B cell (primary cell): ENCODE data around the gene PRKCZ. TPM values are rescaled to one million over a fixed set of nuclear protein-coding genes. Genes with fewer than 3 reads are reported as not detected.

Experiments used
- ATAC-seq: fragments of 200-7000 bp; cut with Tn5 transposase; one replicate; pipeline ENCODE4 v1.10.0; 2021; ENCODE audit warnings: low read depth, mild to moderate bottlenecking, moderate number of reproducible peaks, moderate library complexity
- CTCF ChIA-PET: fragments of 350-600 bp; sonication (Branson Sonifier 250); formaldehyde crosslinking; loops from one replicate; lab custom pipeline; 2021; ENCODE audit warnings: antibody characterized with exemption, inconsistent platforms; lab: Charles Lee
- POLR2A ChIA-PET: fragments of 350-600 bp; sonication (Branson Sonifier 250); formaldehyde crosslinking; loops from one replicate; lab custom pipeline; 2021; ENCODE audit warnings: antibody characterized with exemption; lab: Charles Lee
- DNase-seq: peaks from one replicate; pipeline ENCODE4 v3.0.0; 2013
- H2AFZ ChIP-seq: 2 replicates; pipeline ENCODE4 v1.6.1; 2012; ENCODE audit warnings: mild to moderate bottlenecking, low read depth, low read length; ENCODE audit not compliant: insufficient read depth, poor library complexity, severe bottlenecking
- H3K27ac ChIP-seq, 2 donors: 1 replicate in 1 of 2; 2 replicates in 1 of 2; pipeline ENCODE4 v1.5.1; 2012 to 2013; ENCODE audit warnings: low read length in 2 of 2, mild to moderate bottlenecking in 2 of 2, moderate library complexity in 1 of 2
- H3K27me3 ChIP-seq, 4 experiments: fragments of 200-600 bp in 1 of 4; sonication (generic) in 1 of 4; replicated peaks in 1 of 4; 1 replicate in 2 of 4; 2 replicates in 2 of 4; pipeline versions ENCODE4 v1.6.1 to v1.7.0; 2013 to 2016; ENCODE audit warnings: low read length in 3 of 4, mild to moderate bottlenecking in 2 of 4, mixed read lengths in 1 of 4, moderate library complexity in 1 of 4; ENCODE audit not compliant: insufficient read depth in 4 of 4, control insufficient read depth in 3 of 4; ENCODE audit errors: control extremely low read depth in 1 of 4
- H3K36me3 ChIP-seq, 2 experiments: replicated peaks in 1 of 2; 1 replicate in 1 of 2; 2 replicates in 1 of 2; pipeline versions ENCODE4 v1.6.1 to v1.7.1; 2013; ENCODE audit warnings: low read length in 1 of 2; ENCODE audit not compliant: insufficient read depth in 2 of 2, control insufficient read depth in 1 of 2; ENCODE audit errors: control extremely low read depth in 1 of 2, extremely low read depth in 1 of 2
- H3K4me1 ChIP-seq, 2 donors: fragments of 200-600 bp in 1 of 2; sonication (generic) in 1 of 2; 1 replicate in 1 of 2; 2 replicates in 1 of 2; pipeline versions ENCODE4 v1.5.1 to v1.6.1; 2013 to 2017; ENCODE audit warnings: low read length in 2 of 2; ENCODE audit not compliant: control insufficient read depth in 2 of 2, insufficient read depth in 2 of 2
- H3K4me2 ChIP-seq: replicated peaks from 2 replicates; pipeline ENCODE3; 2012; ENCODE audit warnings: mild to moderate bottlenecking, low read depth, low read length; ENCODE audit not compliant: poor library complexity, severe bottlenecking
- H3K4me3 ChIP-seq, 5 experiments: fragments of 200-600 bp in 1 of 5; sonication (generic) in 1 of 5; 1 replicate in 3 of 5; 2 replicates in 2 of 5; pipeline versions ENCODE4 v1.5.1 to v1.7.0; 2011 to 2016; ENCODE audit warnings: low read length in 4 of 5, mild to moderate bottlenecking in 4 of 5, low read depth in 2 of 5, control low read depth in 1 of 5, moderate library complexity in 1 of 5; ENCODE audit not compliant: insufficient read depth in 1 of 5; ENCODE audit errors: control extremely low read depth in 1 of 5, extremely low read depth in 1 of 5
- H3K79me2 ChIP-seq: fragments of 200-600 bp; sonication (generic); one replicate; pipeline ENCODE4 v1.6.0; 2016; ENCODE audit warnings: low read length; ENCODE audit not compliant: control insufficient read depth, insufficient read depth
- H3K9ac ChIP-seq: fragments of 200-600 bp; sonication (generic); 2 replicates; pipeline ENCODE4 v1.6.1; 2017; ENCODE audit warnings: mild to moderate bottlenecking, low read length, moderate library complexity
- H3K9me3 ChIP-seq, 3 donors: one replicate each; pipeline versions ENCODE4 v1.6.1 to v1.7.1; 2013; ENCODE audit warnings: low read length in 2 of 3; ENCODE audit not compliant: control insufficient read depth in 2 of 3, insufficient read depth in 1 of 3; ENCODE audit errors: control extremely low read depth in 1 of 3
- H4K20me1 ChIP-seq: 2 replicates; pipeline ENCODE4 v1.6.0; 2012; ENCODE audit warnings: mild to moderate bottlenecking, low read length; ENCODE audit not compliant: insufficient read depth, control insufficient read depth, poor library complexity, severe bottlenecking
- H3K27ac Mint-ChIP-seq: one replicate; pipeline ENCODE4 v1.8.0; 2021; ENCODE audit warnings: mixed read lengths
- H3K27me3 Mint-ChIP-seq: one replicate; pipeline ENCODE4 v1.8.0; 2021; ENCODE audit warnings: mixed read lengths
- H3K4me1 Mint-ChIP-seq: one replicate; pipeline ENCODE4 v1.8.0; 2021; ENCODE audit warnings: mixed read lengths
- H3K4me3 Mint-ChIP-seq: one replicate; pipeline ENCODE4 v1.8.0; 2021; ENCODE audit warnings: mixed read lengths
- H3K9me3 Mint-ChIP-seq: one replicate; pipeline ENCODE4 v1.8.0; 2022; ENCODE audit warnings: mixed read lengths; ENCODE audit not compliant: insufficient read depth
- CTCF ChIP-seq: fragments of 200-600 bp; IDR thresholded peaks from one replicate; pipeline ENCODE4 v1.8.0; 2022; ENCODE audit warnings: antibody characterized with exemption, mild to moderate bottlenecking
- EZH2 ChIP-seq: IDR thresholded peaks from 2 replicates; pipeline ENCODE4 v1.6.1; 2012; ENCODE audit warnings: borderline replicate concordance, low read depth, mild to moderate bottlenecking, moderate library complexity, low read length; ENCODE audit not compliant: insufficient read depth, poor library complexity, severe bottlenecking
- WGBS: methylation state at CpG from one replicate; pipeline ENCODE4 v1.1.5; 2013; ENCODE audit warnings: missing lambda C conversion rate; ENCODE audit not compliant: insufficient coverage; 5-methylcytosine and 5-hydroxymethylcytosine counted together
- intact Hi-C: fragments of 100-400 bp; cut with micrococcal nuclease; formaldehyde crosslinking; loops from one replicate; pipeline ENCODE4 v1.10.0; 2022
- polyA plus RNA-seq: library from polyadenylated mRNA; depleted of rRNA; stranded (reverse); fragments of >200 nt; gene quantifications from 2 replicates; pipeline ENCODE4 v1.2.3, GENCODE V29; 2012
- total RNA-seq, 2 donors: library from RNA; stranded (reverse); fragments of 120-200 nt in 1 of 2; gene quantifications; 1 replicate in 1 of 2; 2 replicates in 1 of 2; pipeline versions ENCODE4 v1.2.3 to v1.2.4, GENCODE V29; 2013 to 2022

The PRKCZ gene
- total and polyA plus RNA-seq, 2 donors (not counting 1 experiment from before 2014, with no cell fraction given), result 17.9 to 53.2 TPM

GRCh38 chr1:2014741-2015735 lies 35.2 kb upstream of the PRKCZ start:
- H2AFZ ChIP-seq, result no peak overlapping the region
- H4K20me1 ChIP-seq, result no peaks in the 10 kb centered on the region
- no peak overlapping the region for H3K4me3 ChIP-seq
- H3K4me1 ChIP-seq, result peaks cover 7 to 12% of the 10 kb centered on the region in 2 donors
- H3K79me2 ChIP-seq, result no peaks in the 10 kb centered on the region
- H3K27ac Mint-ChIP-seq, result no peak overlapping the region
- no peaks in the 10 kb centered on the region for H3K9me3 Mint-ChIP-seq
- H3K9ac ChIP-seq, result no peak overlapping the region
- peaks cover 0 to 35% (median 8%) of the 10 kb centered on the region in 4 experiments for H3K27me3 ChIP-seq
- peaks cover 45% of the 10 kb centered on the region for H3K27me3 Mint-ChIP-seq
- ChIA-PET CTCF (interaction anchor here (1.5 to 2.0 kb wide), 2 partner anchors 14 to 29 kb away, joined by 5 read pairs; no protein-coding TSS in a partner anchor), POLR2A (no interaction called here)
- TF ChIP-seq EZH2 (no peak), CTCF (no peak)
- H3K4me1 Mint-ChIP-seq, result peaks cover 5% of the 10 kb centered on the region
- no peak for DNase-seq
- H3K9me3 ChIP-seq, result no peaks in the 10 kb centered on the region
- intact Hi-C loops, result no loop called here
- ATAC-seq, result no peak
- no peaks in the 10 kb centered on the region for H3K36me3 ChIP-seq
- no peak overlapping the region for H3K27ac ChIP-seq
- no peak overlapping the region for H3K4me2 ChIP-seq
- H3K4me3 Mint-ChIP-seq, result no peak overlapping the region
- 58% methylated on average over 31 of the region's 34 CpGs for WGBS

GRCh38 chr1:2016123-2016522 lies 34.1 kb upstream of the PRKCZ start:
- H3K4me3 Mint-ChIP-seq, result no peak overlapping the region
- Histone ChIP-seq H2AFZ (no peak overlapping the region), H4K20me1 (no peaks in the 10 kb centered on the region), H3K4me1 (peaks cover 7 to 16% of the 10 kb centered on the region in 2 donors), H3K27ac (no peak overlapping the region), H3K4me2 (no peak overlapping the region), H3K79me2 (no peaks in the 10 kb centered on the region), H3K36me3 (no peaks in the 10 kb centered on the region), H3K27me3 (peaks cover 0 to 46% (median 12%) of the 10 kb centered on the region in 4 experiments), H3K9me3 (peaks cover 0 to 4% (median 0%) of the 10 kb centered on the region in 3 donors), H3K4me3 (no peak overlapping the region), H3K9ac (no peak overlapping the region)
- WGBS, result 94% methylated on average over 4 of the region's 9 CpGs
- peaks cover 55% of the 10 kb centered on the region for H3K27me3 Mint-ChIP-seq
- TF ChIP-seq EZH2 (no peak), CTCF (no peak)
- ChIA-PET POLR2A (no interaction called here), CTCF (interaction anchor here (1.5 to 2.0 kb wide), 2 partner anchors 15 to 28 kb away, joined by 5 read pairs; no protein-coding TSS in a partner anchor)
- H3K27ac Mint-ChIP-seq, result no peak overlapping the region
- no peak for ATAC-seq
- peaks cover 7% of the 10 kb centered on the region for H3K4me1 Mint-ChIP-seq
- DNase-seq, result no peak
- H3K9me3 Mint-ChIP-seq, result no peaks in the 10 kb centered on the region
- intact Hi-C loops, result no loop called here
